ENCODE data around the gene PLEKHM1.
"Not testable (repeated sequence)": the region's sequence is repeated elsewhere in the genome, so short reads cannot be mapped to it uniquely, and the experiment has no call there.

Gene PLEKHM1

GRCh38 chr17:45490615-45491433 lies at the start of gene PLEKHM1:
Gene PLEKHM1 (minus strand): TSS chr17:45490721. CDS start chr17:45482484, 8,237 bp downstream.
- peak; percentile 92 for DNase-seq

GRCh38 chr17:45538168-45538567 lies 47.6 kb upstream of the PLEKHM1 start:
- DNase-seq = not testable (repeated sequence)

- not testable (repeated sequence) for DNase-seq
Measured at GRCh38 chr17:45506072-45506471, 15.6 kb upstream of the PLEKHM1 start.

- not testable (repeated sequence) for DNase-seq
Measured at GRCh38 chr17:45505183-45505582, 14.7 kb upstream of the PLEKHM1 start.

- DNase-seq = peak; percentile 29
Measured at GRCh38 chr17:45501092-45501707, 10.7 kb upstream of the PLEKHM1 start.

- peak; percentile 17 for DNase-seq
Measured at GRCh38 chr17:45500478-45500877, 10.0 kb upstream of the PLEKHM1 start.

- DNase-seq = peak; percentile 1
Measured at GRCh38 chr17:45499208-45499607, 8.7 kb upstream of the PLEKHM1 start.

- not testable (repeated sequence) for DNase-seq
Measured at GRCh38 chr17:45498377-45498776, 7.9 kb upstream of the PLEKHM1 start.

GRCh38 chr17:45497449-45497848 lies 6.9 kb upstream of the PLEKHM1 start:
- not testable (repeated sequence) for DNase-seq

GRCh38 chr17:45496507-45496906 lies 6.0 kb upstream of the PLEKHM1 start:
- DNase-seq = not testable (repeated sequence)

- not testable (repeated sequence) for DNase-seq
Measured at GRCh38 chr17:45494556-45494955, 4.0 kb upstream of the PLEKHM1 start.

GRCh38 chr17:45492156-45492555 lies 1.6 kb upstream of the PLEKHM1 start:
- DNase-seq = not testable (repeated sequence)

- DNase-seq = not testable (repeated sequence)
Measured at GRCh38 chr17:45490198-45490597, 323 bp downstream of the PLEKHM1 start.

GRCh38 chr17:45487704-45488103 lies 2.8 kb downstream of the PLEKHM1 start:
- not testable (repeated sequence) for DNase-seq

- DNase-seq = not testable (repeated sequence)
Measured at GRCh38 chr17:45483591-45484216, 6.8 kb downstream of the PLEKHM1 start.

- DNase-seq = not testable (repeated sequence)
Measured at GRCh38 chr17:45483177-45483576, 7.3 kb downstream of the PLEKHM1 start.

- DNase-seq = not testable (repeated sequence)
Measured at GRCh38 chr17:45482317-45482716, 8.2 kb downstream of the PLEKHM1 start.

GRCh38 chr17:45475436-45475835 lies 15.1 kb downstream of the PLEKHM1 start:
- DNase-seq = not testable (repeated sequence)

- not testable (repeated sequence) for DNase-seq
Measured at GRCh38 chr17:45472249-45472648, 18.3 kb downstream of the PLEKHM1 start.

GRCh38 chr17:45469204-45469563 lies 21.3 kb downstream of the PLEKHM1 start:
- DNase-seq = not testable (repeated sequence)

GRCh38 chr17:45468293-45469203 lies 22.0 kb downstream of the PLEKHM1 start:
- DNase-seq = not testable (repeated sequence)

Data from activated CD8-positive, alpha-beta memory T cell treated with anti-CD3 and anti-CD28 coated beads, Interleukin-2, amount 50 U/mL, for 48 hours (primary cell).